ENCODE results near the gene GBX2.

The GBX2 gene

DNA sequence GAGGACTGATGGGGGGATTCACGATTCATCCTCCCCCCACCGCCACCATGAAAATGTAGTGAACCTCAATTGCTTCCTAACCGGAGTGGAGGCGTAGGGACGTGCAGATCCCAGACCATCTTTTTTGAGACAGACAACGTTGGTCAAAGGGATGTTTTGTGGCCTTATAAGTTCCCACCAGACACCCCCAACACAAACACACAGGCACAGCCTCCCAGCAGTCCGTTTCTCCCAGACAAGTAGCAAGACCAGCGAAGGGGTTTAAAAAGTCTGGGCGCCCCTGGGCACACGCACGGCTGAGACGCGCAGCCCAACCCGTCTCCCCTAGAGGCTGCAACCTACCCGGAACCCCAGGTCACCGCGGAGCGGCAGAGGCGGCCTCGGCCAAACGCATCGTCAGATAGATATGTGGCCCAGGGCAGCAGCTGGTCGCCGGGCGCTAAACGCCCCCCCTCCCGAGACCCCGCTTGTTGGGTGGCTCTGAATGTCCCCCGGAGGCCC is 1.3 kb downstream of the GBX2 start:
- no peak for DNase-seq

DNA sequence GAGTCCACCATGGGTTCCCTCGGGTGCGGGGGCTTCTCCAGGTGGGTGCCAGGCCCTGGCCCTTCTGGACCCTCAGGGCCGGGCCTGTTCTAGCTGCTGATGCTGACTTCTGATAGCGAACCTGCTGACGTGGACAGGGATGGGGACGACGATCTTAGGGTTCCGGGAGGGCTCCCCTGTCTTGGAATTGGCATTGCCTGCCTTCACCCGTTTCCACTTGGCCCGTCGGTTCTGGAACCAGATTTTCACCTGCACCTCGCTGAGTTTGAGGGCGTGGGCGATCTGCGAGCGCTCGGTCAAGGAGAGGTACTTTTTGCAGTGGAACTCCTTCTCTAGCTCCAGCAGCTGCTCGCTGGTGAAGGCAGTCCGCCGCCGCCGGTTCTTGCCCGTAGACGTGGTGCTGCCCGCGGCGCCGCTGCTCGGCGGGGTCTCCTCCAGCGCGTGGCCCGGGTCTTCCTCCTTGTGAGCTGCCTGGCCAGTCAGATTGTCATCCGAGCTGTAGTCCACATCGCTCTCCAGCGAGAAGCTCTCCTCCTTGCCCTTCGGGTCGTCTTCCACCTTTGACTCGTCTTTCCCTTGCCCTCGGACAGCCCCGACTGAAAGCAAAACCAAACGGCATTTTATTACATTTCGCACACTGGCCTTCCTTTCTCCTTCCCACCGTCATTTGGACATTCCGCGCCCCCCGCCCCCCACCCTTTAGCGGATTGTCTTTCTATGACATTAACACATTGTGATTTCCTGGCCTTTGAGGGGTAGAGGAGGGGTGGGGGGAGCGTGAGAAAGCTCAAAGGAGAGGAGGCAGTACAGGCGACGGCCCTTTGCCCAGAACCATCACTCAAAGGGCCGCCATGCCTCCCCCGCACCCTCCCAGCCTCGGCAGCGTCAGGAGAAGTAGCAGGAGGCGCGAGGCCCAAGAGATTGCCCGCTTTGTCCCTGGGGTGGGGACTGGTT is 2.1 kb downstream of the GBX2 start:
- DNase-seq = no peak

DNA sequence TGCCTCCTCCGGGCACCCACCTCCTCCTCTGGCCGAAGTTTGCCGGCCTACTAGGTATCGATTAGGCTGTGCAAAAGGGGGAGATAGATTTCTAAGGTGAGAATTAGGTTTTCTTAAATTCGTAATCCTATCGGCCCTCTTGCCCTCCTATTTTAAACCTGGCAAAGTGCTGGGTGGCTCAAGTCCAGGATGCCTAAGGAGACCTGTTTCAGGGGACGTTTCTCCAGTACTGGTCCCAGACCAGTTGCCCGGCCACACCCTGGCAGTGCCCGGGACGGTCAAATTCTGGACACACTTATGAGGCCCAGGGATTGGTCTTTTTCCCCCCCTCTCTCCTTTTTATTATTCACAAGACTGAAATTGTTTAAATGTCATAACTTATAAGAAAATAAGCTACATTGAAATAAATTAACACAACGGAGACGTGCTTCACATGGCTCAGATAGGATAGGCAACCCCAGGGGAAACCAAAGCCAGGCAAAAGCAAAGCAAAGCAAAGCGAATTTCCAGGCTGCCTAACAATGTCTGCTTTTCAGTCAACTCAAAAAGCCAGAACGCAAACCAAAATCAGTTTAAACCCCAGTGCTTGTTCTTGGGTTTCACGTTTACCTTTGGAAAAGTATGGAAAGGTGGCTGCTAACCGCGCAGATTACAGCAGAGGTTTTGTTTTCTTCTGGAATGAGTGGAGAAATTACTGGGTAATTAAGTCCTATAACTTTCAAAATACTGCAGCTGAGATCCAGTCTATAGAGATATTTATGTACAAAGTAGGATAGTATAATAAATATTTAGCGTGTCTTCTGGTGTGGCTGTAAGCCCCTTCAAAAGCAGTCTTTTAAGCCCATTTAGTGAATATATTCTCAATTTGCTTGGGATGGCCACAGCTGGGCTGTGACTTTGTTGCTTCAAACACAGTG is 3.0 kb downstream of the GBX2 start:
- DNase-seq = no peak

DNA sequence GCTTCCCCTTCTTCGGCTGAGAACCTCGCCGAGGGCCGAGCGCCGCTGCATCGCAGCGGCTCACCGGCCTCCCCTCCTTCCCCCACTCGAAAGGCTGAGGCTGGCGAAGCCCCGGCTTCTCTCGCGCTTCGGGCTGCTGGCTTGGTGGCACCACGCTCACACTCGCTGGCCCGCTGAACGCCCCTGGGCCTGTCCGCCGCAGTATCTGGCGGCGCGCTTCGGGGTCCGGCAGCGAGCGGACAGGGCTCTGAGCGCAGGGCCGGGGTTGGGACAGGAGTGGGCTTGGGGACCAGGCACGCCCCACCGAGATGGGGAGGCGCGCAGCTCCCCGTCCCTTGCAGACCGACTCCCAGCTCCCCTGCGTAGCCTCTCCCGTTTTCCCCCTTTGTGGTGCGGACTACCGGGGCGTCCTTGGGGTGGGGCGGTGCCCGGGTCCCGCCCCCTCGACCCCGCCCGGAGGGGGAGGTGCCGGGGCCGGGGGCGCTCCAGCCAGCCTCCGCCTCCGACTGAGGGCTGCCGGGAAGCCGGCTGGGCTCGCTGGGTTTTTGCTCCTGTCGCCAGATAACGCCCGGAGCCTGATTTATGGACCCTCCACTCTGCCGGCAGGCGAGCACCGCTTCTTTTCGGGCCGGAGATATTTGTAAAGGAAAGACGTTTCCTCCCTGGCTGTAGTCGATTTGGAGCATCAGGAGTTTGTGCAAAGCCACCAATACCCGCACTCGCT is 3.8 kb downstream of the GBX2 start:
- no peak for DNase-seq

DNA sequence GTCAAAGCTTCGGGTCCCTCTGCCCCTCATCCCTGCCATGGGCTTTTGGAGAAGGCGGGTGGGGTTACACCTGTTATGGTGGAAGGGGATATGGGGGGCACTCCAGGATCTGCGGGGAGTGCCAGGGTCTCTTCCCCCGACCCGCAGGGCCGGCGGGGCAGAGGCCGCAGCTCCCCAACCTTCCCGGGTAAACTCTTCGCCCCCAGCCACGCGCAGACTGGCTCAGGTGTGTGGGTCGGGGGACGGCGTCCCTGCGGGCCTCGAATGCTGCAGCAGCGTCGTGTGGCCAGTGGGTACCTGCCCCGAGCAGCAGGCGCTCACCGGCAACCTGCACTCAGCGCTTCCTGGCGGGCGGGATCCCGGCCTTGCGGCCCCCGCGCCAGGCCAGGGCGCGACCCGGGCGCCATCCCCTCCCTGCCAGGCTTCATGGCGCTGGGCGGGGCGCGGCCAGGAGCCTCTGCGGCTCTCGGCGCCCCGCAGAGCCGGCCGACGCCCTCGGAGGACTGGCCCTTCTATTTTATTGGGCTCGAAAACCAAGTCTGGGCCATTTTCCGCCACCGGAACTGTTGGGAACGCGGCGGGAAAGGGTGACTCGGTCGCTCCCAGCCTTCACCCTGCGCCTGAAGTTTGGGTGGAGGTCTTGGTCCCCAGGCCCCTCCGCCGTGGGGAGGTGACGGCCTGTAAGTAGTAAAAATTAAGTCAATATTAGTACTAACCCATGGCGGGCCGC is 4.5 kb downstream of the GBX2 start:
- DNase-seq = no peak

DNA sequence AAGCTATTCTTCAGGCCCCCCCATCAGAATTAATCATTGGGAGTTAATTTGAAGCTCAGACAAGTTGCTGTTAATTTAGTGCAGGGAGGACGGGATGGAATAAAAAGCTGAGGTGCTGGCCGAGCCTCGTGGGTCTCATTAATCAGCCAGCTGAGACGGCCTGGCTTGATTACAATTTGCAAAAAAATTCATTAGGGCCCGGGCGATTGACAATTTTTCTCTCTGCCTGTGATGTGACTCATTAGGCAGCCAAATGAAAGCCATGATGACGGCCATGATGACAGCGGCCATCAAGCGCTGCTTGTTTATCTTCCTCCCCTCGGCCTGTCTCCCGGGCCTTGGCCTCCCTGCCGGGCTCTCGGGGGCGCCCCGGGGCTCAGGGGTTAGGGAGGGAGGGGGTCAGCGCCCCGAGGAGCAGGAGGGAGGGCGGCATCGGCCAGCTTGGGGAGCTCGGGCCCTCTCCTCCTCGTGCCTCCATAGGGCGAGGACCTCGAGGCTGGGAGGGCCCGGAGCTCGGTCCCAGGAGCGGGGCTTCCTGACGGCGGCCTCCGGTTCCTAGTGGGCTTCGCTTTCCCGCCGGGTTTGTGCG is 5.2 kb downstream of the GBX2 start:
- DNase-seq = no peak

DNA sequence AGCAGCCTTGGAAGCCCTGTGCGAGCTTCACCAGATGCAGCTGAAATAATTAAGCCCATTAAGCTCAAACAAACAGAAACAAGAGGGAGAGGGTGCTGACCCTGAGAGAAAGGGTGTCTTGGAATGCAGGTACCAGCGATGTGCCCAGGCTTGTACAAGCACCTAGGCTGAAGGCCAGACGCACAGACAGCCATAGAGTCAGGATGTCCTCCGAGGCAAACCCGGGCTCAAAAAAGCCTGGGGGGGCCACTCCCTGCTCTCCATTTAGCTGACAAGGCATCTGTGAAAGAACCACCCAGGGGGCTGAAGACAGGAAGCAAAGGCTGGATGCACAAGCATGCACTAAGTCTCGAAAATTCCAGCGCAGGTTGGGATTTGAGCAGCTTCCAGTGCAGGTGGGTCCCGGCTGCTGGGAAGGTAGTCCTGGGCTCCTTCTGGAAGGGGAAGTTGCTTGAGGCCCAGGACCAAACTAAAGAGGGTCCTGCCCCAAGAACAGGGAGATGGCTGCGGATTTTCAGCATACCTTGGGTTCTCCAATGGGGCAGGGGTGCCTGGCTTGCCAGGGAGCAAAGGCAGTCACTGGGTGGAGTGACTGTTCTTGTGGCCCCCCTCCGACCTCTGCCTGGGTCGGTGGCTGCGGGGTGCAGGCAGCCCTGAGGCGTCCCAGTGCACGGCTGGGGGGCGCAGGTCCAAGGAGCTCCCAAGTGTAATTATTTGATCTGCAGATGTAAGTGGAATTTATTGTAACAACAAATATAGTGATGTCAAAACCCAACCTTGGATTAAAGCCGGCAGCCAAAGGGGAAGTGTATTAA is 5.9 kb downstream of the GBX2 start:
- no peak for DNase-seq

DNA sequence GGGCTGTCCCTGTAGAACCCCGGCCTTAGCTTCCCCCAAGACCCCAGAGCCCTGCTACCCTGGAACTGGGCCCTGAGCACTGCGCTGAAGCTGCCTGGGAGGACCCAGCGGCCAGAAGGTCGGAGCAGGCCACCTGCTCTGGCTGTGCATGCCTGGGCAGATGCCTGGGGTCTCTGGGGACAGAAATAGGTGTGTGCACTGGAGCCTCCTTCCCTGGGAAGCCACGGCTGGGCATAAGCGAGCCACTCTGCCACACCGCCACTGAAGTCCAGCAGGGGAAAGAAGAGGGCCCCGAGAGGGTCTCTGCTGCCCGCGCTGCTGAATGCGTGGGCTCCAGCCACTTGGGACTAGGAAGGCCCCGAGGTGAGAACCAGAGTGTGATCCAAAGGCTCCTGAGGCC is 6.7 kb downstream of the GBX2 start:
- DNase-seq = no peak

DNA sequence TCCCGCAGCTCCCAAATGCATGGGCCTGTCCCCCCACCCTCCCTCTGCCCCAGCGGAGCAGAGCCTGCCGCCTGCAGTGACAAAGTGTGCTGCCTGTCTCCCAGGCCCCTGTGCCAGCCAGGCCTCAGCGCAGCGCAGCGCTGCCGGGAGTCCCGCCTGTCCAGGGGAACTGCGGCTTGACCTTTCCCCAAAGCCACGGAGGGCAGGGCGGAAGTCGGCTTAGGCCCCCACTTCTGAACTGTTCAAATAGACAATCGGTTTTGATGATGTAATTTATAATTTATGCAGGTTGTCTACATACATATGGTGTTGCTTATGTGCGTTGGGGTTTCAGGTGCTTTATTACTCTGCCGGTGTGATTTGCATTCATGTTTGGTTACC is 7.1 kb downstream of the GBX2 start:
- no peak for DNase-seq

DNA sequence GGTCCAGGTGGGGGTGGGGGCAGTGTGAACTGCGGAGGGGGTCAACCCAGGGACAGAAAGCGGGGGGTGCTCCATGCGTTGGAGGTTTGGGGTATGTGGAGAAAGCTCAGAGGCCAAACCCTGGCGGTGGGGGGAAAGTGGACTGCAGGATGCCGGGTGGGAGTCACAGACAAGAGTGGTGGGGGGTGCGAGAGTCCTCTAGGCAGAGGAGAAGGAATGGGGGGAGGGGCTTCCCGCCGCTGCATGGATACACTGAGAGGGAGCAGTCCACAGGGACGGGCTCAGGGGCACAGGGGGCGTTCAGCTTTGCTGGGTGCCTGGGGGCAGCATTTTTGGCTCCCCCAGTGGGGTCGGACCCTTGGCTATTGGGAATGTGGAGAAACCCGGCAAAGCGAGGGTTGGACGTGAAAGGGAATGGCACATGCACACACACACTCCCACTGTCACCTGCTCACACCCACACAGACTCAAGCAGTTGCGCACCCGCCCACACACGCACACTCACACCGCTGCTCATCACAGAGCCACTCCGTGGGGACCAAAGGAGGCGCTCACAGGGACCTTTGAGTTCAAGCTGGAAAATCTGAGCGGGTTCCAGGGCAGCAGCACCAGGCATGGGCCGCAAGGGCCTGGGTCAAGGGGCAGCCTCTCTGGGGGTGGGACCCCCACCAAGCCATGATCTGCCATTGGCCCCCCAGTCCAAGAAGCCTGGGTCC is 7.7 kb downstream of the GBX2 start:
- DNase-seq = no peak

DNA sequence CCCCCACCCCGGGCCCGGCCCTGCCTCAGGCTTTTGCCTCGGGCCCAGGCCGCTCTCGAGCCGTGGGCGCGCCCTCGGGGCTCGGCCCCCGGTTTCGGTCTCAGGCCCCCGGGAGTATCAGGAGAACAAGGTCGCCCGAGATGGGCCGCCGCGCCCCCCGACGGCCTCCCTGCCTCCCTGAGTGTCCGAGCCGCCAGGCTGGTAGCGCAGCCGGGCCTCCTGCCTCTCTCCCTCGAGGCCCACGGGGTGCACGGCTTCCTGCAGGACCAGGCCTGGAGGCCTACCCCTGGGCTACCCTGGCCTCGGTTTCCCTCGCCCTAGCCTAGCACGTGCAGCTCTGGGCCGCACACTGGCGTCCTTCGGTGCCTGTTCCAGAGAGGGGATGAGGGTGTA is 8.4 kb downstream of the GBX2 start:
- DNase-seq = no peak

DNA sequence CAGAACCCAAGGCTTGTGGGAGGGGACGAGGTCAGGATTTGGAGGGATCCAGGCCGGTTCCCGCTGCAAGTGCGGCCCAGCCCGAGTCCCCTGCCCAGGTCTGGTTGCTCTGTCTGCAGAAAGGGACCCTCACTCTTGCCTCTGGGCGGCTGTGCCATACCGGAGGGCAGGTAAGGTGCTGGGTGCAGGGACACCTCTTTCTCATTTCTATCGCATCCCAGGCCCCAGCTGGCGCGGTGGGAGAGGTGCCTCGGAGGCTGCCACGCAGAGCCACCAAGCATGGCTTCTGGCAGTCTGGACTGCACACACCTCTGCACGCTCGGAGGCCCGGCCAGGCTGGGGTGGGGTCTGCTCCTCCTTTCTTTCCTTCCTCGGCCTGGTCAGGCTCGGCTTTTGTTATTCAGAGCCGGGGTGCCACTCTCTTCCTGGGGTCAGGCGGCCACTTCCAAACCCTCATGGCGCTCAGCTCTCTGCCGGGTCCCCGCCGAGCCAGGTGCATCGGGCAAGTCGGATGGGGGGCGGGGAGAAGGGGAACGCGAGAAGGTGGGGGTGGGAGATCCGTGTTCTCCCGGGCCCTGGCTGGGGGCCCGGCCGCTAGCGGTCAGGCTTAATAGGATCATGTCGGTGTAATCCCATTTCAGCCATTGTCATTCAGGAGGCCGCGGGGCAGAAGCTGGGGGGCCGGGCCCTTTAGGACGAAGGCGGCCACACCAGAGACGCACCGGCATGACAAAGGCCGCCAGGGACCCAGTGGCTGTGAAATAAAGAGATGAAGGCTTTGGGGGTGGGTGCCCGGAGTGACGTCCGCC is 9.0 kb downstream of the GBX2 start:
- DNase-seq = no peak

DNA sequence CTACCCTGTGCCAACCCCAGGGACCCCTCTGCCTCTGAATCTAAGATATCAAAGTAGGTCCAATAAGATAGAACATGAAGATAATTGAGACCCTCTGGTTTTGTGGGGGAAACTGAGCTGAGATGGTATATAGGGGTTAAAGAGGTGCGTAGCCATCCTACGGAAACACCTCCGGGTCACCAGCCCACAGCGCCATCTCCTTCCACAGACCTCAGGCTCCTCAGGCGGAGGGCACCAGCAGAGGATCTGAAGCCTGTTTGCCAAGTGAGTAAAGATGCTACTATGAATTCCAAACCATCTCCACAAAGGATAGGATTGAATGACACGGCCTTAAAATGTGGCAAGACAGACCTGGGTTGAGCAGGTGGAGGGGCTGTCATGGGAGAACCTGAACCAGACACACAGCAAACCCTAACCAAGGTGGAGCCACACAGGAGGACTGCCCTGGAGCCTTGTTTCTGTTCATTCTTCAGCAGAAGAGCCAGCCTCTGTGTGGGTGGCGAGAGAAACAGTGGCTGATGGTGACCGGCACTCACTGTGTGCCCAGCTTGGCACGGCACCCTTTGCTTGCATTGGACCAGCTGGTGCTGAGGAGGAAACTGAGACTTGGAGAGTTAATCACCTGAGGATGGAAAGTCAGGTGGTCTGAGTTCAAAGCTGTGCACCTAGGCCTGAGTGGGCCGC is 10.2 kb downstream of the GBX2 start:
- no peak for DNase-seq

DNA sequence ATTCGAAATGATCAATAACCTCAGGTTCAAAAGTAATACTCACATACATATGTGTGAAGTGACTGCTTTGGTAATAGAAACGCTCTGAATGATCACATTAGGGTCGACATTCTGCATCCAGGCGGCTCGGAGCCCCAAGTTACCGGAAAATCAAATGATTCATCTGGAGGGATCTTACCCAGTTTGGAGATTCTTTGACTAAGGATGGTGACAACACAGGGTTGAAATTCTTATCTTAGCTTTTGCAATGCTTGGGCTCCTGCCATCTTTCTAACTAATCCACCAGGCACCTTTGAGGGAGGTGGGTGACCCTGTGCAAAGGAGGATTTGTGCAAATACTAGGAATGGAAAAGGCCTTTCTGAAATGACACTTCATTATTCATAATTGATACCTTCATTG is 10.8 kb downstream of the GBX2 start:
- DNase-seq = no peak

DNA sequence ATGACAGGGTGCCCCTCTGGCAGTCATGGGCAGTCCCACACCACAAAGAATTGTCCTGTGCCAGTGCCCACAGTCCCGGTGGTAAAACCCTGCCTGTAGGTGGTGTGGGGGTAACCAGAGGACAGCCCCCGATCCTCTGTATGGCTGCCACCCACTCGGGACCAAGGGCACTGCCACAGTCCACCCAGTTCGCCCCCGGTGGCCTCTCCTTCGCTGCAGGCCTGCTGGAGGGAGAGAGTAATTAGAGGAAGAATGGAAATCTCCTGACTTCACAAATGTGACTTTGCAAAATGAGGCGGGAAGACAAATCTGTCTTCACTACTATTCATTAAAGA is 11.4 kb downstream of the GBX2 start:
- DNase-seq = no peak

DNA sequence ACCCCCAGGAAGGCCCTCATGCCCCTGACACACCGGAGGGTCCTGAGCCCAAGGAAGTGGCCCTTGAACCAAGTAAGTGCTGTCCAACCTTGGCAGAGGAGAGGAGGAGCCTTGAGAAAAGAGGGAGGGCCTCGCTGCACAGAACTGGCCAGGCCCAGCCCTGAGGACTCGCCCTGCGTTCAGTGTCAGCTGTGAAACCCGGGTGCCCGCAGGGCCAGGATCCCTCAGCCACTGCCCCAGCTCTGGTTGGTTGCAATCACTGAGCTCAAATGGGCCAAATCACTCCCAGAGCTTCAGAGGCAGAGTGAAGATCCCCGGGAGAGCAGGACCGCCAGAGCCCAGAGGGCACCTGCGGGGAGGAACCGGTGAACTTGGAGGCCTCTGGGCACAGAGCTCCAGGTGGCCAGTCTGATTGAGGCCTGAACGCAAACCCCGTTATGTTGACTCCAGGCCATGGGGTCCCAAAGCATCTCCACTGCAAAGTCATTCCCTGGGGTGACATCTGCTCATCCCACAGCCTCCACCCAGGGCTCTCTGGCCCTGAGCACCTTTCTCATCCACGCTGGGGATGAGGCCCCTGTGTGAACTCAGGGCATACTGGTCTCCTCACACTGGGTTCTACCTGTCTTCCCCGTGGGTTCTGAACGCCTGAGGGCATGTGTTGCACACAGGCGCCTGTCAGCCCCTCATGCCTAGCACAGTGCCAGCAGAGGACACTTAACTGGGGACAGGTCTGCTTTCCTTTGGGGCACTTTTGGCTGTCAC is 11.9 kb downstream of the GBX2 start:
- DNase-seq = no peak

DNA sequence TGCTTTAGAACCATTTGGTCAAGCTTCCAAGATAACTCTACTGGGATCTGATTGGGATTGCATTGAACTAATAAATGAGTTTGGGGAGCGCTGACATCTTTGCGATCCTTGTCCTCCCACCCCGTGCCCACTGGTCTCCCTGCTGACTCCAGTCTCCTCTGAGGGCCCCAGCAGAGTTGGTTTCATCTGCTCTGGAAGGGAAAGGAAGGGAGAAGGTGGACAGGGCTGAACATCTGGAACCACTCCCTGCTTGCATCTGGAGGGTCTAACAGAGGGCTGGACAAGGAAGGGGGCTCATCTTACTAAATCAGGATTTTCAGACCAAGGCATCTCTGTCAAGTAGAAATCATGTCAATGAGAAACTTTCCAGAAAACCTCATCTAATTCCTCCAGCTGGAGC is 12.8 kb downstream of the GBX2 start:
- no peak for DNase-seq

DNA sequence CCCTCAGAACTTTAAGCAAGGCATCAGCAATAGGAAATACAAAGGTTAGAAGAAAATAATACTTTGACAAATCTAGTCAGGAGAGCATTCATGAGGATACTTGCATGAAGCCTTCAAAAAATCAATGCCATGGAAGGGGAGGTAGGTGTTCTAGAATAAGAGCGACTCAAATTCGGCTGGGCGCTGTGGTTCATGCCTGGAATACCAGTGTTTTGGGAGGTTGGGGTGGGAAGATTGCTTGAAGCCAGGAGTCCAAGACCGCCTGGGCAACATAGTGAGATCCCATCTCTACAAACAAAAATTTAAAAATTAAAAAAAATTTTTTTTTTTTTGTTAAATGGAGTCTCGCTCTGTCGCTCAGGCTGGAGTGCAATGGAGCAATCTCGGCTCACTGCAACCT is 21.8 kb downstream of the GBX2 start:
- no peak for DNase-seq
